GF-D8 (cell line): ENCODE measurements around the gene BRD4.

Source experiments
- DNase-seq: peaks from one replicate; lab custom pipeline; 2025; lab: John Stamatoyannopoulos, UW

Gene BRD4

GRCh38 chr19:15194938-15195337 lies 137.4 kb downstream of the BRD4 start:
- DNase-seq, result no peak

- DNase-seq, result no peak
Observed at GRCh38 chr19:15191982-15192381, 140.4 kb downstream of the BRD4 start.

GRCh38 chr19:15191514-15191913 lies 140.8 kb downstream of the BRD4 start:
- DNase-seq, result no peak

- no peak for DNase-seq
Observed at GRCh38 chr19:15188851-15189250, 143.5 kb downstream of the BRD4 start.

- DNase-seq, result no peak
Observed at GRCh38 chr19:15187026-15188007, 145.0 kb downstream of the BRD4 start.
